Fibroblast of skin of left quadriceps (primary cell): ENCODE results near the gene FBXL15.

Experiments used
- DNase-seq, 2 experiments: peaks; one replicate each; pipeline ENCODE4 v3.0.0-alpha.2; 2013; ENCODE audit warnings: low read depth in 2 of 2

The FBXL15 gene

GRCh38 chr10:102411341-102412255 is 9.0 kb upstream of the FBXL15 start:
- no peak for DNase-seq

DNA sequence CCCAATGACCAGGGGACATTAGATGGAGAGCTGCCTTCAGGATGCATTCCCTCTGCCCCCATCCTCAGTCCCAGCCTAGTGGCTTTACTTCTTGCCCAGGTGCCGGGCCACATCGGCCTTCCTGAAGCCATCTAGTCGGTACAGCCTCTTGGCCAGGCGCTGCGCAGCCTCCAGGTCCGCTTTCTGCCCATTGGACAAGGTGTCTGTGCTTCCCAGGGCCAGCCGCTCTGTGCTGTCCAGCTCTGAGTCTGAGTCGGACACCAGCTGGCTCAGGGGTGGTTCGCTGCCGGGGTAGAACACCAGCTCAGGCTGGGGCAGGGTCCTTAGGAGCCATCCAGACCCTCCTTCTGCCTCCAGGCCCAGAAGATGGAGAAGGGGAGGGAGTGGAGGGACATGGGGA is 8.3 kb upstream of the FBXL15 start:
- no peak for DNase-seq

DNA sequence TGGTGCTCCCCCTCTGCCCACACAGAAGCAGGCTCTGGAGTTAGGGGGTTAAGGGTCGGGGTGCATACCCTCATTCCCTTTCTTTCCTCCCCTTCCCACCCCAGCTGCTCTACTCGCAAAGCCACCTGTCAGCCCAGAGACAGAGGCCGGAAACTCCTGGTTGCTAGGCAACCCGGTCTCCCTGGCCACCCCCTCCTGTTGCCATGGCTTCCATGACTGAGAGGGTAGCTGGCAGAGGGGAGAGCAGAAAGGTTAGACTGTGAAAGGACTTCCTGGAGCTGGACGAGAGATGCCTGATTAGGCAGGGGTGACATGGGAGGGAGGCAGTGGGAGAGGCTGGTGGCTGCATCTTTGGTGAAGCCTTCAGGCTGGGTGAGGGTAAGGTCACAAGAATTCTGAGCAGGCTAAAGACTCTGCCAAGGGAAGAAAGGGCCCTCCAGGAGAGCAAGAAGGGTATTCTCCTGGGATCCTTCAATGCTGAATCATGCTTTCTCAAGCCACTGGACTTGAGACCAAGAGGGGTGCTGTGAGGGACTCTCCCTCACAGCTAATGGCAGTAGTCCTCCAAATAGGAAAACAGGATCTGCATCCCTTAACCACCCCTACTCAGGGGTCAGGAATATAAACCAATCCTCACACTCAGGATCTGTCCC is 7.5 kb upstream of the FBXL15 start:
- no peak for DNase-seq

GRCh38 chr10:102413806-102414561 is 6.7 kb upstream of the FBXL15 start:
- no peak for DNase-seq

- DNase-seq: no peak
Observed at GRCh38 chr10:102414749-102415148, 5.9 kb upstream of the FBXL15 start.

DNA sequence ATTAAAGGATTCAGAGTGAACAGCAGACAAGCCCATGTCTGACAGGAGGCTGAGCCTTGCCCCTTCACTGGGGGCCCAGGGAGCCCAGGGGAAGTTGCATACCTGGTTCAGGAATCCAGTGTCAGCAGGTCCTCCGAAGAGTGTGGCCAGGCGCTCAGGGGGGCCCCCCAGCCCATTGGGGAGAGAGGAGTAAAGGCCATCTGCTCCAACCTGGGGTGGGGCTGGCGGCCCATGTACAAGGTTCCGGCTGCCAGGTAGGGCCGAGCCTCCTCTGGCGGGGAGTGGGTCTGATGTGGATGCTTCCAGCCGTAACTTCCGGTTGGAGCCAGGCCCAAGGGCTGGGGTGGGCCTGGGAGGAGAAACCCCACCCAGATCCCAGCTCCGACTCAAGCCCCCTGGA is 4.4 kb upstream of the FBXL15 start:
- DNase-seq: no peak

DNA sequence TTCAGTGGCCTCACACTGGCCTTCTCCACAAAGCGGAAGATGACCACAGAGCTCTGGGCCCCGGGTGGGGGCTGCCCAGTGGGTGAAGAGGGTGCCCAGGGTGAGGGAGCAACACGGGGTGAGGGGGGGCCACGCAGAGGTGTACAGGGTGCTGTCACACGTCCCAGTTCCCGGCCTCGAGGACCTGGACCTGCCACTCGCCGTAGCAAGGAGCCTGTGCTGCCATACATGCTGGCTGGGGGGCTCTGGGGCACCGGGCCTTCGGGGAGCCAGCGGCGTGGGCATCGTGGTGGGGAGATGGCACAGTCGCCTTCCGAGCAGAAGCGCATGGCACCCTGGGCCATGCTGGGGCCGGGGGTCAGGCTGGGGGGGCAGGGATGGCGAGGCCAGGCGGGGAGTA is 3.9 kb upstream of the FBXL15 start:
- no peak for DNase-seq

DNA sequence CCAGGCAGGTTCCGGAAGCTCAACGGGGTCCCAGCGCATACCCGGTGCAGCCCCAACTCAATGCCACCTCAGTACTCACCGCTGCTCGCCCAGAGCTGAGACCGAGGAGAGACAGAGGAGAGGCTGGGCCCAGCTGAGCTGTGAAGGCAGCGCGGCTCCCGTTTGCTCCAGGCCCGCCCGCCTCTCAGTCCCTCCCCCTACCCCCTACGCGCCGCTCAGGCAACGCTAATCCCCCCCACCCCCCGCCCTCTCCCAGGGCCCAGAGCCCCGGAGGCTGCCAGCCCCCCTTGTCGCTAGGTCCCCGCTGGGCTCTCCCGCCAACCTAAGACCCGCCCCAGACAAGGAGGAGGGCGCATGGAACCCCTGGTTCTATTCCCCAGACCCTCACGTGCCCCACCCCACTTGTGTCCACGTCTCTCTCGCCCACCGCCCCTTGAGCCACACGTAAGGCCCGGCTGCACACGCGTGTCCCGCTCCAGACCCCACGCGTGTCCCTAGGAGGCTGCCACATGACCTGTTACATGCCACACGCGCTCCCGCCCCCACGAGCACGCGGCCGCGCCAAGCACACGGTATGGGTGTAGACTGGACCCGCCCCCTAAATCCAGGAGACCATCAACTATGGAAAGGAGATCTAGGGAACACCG is 1.9 kb upstream of the FBXL15 start, which contains the start of gene PSD:
PSD (minus strand) TSS at position 164 of the 647 bp plus-strand sequence. CDS start 1,747 bp downstream, outside the sequence.
- no peak for DNase-seq

DNA sequence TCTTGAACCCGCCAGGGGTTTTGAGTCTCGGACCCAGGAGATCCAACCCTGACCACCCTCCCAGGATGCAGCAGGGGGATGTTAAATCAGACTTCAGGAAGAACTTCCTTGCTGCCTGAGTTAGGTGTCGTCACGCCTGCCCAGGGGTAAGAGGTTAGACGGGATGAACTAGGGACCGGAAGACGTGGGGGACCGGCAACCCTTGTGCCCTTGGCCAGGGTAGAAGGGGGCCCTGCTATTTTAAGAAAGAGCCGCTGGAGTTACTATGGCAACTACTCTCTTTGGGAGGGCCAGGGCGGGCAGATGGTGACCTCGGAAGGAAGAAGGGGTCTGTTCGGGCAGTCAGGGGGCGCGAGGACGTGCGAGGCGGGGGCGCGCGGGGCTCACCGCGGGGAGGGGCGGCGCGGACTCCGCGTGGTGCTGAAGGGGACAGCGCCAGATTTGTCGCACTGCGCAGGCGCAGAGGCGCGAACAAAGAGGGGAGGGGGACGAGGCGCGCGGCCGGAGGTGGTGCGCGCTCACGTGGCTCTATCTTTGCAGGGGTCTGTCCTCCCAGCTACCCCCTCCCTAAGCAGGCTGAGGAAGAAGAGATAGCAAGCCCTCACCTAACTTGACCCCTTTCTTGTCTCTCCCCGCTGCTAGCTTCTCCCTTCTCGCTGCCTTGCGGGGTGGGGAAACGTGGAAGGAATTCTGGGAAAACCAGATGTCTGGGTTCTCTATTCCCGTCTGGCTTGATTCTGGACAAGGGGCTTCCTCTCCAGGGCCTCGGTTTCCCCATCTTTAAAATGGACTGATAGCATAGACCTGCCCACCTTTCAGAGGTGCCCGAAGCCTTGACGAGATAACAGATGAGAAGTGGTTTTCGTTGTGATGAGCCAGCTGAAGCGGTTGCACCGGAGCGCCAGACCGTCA is 1.1 kb upstream of the FBXL15 start:
- DNase-seq: no peak

- DNase-seq: no peak
Observed at GRCh38 chr10:102420181-102420713, 389 bp upstream of the FBXL15 start.

DNA sequence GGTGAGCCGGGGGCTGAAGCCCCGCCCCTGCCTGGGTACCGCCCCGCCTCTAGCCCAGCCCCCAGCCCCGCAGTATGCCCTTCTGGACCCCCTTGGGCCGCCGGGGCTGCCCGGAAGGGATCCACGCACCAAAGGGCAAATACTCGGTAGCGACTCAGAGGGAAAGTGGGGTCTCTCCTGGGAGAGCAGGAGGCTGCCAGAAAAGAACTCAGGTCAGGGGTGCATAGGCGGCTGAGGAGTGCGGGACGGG is 796 bp downstream of the FBXL15 start:
- DNase-seq: no peak

DNA sequence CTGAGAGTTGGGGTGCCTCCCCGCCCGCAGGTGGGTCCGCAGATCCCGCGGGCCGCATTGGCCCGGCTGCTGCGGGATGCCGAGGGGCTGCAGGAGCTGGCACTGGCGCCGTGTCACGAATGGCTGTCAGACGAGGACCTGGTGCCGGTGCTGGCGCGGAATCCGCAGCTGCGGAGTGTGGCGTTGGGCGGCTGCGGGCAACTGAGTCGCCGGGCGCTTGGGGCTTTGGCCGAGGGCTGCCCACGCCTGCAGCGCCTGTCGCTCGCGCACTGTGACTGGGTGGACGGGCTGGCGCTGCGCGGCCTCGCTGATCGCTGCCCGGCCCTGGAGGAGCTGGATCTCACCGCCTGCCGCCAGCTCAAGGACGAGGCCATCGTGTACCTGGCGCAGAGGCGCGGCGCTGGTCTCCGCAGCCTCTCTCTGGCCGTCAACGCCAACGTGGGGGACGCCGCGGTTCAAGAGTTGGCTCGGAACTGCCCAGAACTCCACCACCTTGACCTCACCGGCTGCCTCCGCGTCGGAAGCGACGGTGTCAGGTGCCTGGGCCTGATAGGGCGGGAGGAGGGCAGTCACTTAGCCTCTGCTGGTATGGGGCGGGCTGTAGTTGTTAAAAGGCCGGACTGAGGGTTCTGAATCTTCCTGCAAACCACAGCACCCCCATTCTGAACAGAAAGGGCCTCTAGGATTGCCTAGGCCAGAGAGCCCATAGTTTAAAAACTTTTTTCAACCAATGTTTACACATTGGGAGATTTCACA is 1.3 kb downstream of the FBXL15 start:
- DNase-seq: no peak

DNA sequence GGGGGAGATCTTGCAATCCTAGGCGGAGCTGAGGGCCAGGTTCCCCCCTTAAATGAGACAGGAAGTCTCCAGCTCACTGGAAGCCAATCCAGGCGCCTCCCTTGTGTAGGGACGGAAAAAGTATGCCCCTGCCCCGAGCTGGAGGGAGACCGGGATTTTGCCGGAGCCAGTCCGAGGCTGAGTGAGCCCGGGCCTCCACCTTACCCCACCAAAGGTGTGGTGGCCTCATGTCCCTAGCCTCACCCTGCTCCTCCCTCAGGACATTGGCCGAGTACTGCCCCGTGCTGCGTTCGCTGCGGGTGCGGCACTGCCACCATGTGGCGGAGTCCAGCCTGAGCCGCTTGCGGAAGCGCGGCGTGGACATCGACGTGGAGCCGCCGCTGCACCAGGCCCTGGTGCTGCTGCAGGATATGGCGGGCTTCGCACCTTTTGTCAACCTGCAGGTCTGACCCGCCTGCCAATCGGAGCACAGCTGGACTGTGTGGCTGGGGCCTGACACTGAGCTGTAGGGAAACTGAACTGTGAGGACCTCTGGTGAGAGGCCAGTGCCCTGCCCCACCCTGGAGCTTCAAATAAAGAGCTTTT is 2.0 kb downstream of the FBXL15 start:
- no peak for DNase-seq

DNA sequence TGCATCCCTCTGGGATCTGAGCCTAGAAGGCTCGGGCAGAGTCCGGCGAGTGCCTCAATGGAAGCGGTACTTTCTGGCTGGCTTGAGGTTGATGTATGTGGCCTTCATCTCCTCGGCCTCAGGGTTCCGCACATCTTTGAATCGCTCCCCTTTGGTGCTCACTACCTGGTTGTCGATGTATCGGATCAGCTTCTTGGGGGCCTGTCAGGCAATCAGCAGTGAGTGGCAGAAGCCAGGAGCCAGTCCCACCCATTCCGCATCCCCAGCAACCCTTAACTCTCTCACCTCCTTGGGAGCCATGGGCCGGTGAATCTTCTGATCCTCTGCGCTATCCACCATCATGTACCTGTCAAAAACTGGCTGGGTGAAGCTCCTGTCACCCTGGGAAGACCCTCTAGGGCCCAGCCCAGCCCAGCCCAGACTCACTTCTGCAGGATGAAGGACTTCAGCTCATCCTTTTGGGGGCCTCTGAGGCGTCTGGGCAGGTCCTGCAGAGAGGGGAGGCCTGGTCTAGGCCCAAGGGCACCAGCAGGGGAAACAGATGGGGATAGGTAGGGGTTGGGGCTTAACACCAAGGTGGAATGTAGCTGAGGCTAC is 2.8 kb downstream of the FBXL15 start:
- no peak for DNase-seq

DNA sequence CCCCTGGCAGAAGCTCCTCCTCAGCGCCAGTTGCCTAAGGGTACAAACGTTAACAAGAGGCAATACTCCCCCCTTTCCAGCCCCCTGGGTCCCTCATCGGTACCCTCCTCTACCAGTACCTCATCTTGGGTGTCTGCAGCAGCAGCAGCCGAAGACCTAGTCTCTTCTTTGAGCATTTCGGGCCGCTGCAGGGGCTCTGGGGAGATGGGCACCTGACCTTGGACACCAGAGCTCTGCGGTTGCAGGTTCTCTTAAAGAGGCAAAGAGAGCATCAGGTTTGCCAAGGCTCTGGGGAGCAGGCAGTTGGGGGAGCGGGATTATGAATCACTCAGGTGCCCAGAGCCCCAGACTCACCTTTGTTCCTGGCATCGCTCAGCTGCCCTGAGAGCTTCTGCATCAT is 3.5 kb downstream of the FBXL15 start:
- no peak for DNase-seq

GRCh38 chr10:102424916-102425315 is 4.3 kb downstream of the FBXL15 start:
- no peak for DNase-seq

GRCh38 chr10:102425444-102425843 is 4.8 kb downstream of the FBXL15 start:
- DNase-seq: no peak

DNA sequence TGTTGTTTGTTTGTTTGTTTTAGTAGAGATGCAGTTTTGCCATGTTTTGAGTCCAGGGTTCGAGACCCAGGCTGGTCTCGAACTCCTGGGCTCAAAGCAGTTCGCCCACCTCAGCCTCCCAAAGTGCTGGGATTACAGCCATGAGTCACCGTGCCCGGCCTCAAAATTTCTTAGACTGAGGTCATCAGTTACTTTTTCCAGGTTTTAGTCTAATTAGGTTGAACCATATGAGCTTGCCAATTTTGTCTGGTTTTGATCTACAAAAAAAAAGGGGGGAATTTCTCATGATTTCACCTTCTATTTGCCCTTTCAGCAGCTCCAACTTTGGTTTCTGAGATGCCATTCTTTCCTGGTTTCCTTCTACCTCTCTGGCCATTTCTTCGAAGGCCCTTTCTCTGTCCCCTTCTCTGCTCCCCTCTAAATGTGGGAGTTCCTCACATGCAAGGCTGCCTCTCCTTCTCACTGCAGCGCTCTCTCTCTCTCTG is 6.2 kb downstream of the FBXL15 start:
- DNase-seq: no peak

DNA sequence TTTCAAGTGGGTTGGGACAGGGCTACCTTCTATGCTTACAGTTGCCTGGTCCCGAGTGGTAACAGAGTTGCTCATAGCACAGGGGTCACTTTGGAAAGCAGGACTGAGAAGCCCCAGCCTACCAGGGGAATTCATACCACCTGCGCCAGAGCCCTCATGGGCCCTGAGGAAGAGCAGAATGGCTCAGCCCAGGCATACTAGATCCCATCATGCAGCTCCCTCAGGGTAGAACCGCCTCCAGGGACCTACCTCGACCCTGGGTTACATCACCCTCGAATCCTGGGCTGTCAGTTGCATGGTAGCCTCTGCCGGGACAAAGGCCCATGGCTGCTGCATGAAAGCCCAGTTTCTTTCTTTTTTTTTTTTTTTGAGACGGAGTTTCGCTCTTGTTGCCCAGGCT is 8.8 kb downstream of the FBXL15 start:
- DNase-seq: no peak
